NCI-H345 treated with DMSO at 0.1 percent for 48 hours (cell line): ENCODE measurements around the gene YDJC.
"Not testable (repeated sequence)": the region's sequence is repeated elsewhere in the genome, so short reads cannot be mapped to it uniquely, and the experiment has no call there.

Source experiments
- DNase-seq: peaks from one replicate; lab custom pipeline; 2025; ENCODE audit not compliant: unreplicated experiment; lab: John Stamatoyannopoulos, UW

Gene YDJC

DNA sequence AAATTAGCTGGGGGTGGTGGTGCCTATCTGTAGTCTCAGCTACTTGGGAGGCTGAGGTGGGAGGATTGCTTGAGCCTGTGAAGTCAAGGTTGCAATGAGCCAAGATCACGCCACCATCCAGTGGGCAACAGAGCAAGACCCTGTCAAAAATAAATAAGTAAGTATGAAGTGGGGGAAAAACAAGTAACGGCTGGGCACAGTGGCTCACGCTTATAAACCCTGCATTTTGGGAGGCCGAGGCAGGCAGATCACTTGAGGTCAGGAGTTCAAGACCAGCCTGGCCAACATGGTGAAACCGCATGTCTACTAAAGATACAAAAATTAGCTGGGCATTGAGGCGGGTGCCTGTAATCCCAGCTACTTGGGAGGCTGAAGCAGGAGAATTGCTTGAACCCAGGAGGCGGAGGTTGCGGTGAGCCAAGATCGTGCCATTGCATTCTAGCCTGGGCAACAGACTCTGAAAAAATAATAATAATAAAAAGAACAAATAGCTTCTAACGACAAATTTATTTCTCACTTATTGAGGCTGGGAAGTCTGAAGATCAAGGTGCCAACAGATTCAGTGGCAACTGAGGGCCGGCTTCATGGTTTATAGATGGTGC is 20.2 kb downstream of the YDJC start:
- not testable (repeated sequence) for DNase-seq

DNA sequence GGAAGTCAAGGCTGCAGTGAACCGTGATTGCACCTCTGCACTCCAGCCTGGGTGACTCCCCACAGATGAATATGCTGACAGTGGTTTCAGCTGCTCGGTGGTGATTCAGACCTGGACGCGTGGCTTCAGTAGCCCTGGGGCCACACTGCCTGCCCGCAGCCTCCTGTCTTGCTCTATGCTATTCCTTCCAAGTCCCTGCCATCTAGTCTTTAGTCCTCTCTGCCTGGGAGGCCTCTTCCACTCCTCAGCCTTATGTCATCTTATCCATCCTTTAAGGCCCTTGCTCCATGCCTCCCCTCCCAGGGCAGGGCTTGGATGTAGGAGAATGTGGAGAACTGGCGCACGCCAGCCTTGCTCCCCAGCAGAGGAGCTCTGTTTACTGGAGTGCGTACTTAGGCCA is 23.0 kb downstream of the YDJC start:
- DNase-seq: no peak

DNA sequence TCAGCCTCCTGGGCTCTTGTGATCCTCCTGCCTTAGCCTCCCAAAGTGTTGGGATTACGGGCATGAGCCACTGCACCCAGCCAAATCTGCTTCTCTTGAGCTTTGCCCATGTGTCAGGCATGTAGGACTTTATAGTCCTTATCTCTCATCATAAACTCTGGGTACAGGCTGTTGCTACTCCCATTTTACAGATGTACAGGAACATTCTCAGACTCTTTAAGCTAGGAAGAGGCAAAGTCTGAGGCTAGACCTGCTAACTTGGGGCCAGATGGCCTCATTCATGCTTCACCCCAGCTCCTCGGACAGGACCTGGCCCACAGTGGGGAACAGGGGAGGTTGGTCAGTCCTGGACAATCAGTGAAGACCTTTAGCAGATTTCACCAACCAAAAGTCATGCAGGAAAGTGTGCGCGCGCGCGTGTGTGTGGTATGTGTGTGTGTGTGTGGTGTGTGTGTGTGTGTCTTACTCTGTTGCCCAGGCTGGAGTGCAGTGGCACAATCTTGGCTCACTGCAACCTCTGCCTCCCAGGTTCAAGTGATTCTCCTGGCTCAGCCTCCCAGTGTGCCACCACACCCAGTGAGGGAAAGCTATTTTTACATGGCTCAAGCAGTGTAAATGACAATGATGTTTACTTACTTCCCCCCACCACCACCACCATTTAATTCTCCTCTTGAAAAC is 23.8 kb downstream of the YDJC start:
- no peak for DNase-seq

DNA sequence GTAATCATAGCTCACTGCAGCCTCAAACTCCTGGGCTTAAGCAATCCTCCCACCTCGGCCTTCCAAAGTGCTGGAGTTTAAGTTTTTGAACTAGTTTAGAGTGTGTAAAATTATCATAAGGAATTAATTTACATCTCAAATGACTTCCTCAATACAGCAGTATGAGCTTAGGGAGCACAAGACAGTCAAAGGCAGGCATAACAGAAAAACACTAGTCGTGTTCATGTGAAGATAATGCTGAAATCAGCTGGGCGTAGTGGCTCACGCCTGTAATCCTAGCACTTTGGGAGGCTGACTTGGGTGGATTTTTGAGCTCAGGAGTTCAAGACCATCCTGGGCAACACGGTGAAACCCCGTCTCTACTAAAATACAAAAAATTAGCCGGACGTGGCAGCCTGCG is 25.8 kb downstream of the YDJC start:
- DNase-seq: no peak

DNA sequence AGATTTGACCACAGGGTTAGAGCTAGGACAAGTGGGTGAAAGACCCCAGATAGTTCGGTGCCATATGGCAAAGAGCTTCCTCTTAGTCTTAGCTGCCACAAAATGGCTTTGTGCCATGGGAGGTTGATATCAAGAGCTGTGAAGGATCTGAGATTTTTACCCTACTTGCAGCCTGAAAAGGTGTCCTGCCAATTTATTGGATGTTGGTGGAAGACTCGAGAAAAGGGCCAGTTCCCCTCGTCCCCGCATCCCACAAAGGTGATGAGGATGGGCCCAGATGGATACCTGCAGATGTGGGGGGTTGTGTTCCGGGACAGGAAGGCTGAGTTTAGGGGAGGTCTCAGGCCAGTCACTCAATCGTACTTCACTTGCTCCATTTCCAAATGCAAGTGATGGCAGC is 27.2 kb downstream of the YDJC start:
- no peak for DNase-seq

DNA sequence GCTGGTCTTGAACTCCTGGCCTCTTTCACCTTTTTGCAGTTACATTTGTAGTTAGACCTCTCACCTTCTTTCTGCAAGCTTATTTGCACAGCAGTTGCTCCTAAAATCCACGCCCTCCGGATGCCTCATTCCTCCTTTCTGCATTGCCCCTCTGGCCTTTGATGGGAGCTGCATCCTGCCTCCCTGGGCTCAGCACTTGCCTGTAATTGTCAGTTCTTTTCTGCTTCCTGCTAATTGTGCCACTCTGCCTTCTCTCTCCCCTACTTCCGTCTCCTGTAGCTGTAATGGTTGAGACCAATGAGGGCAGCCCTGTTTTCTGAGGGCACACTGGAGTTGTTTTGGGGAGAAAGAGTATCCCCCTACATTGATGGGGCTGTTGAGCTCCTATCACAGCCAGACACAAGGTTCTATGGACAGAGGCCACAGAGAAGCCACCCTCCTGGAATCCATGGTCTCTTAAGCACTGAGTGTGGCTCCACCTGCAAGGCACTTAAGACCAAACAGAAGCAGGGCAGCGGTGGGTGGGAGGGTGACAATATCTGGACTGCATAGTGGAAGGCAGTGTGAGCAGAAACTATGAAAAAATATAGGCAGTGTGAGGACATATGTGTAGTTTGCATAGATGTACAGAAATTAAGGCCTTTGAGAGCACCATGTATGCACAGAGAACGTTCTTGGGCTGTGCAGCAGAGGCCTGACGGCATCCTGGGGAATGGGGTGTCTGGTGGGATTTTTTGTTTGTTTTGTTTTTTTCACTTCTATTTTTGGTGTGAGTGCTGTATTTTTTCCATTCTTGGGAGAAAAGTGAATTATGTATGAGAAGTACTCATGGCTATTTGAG is 30.5 kb downstream of the YDJC start:
- DNase-seq: no peak

DNA sequence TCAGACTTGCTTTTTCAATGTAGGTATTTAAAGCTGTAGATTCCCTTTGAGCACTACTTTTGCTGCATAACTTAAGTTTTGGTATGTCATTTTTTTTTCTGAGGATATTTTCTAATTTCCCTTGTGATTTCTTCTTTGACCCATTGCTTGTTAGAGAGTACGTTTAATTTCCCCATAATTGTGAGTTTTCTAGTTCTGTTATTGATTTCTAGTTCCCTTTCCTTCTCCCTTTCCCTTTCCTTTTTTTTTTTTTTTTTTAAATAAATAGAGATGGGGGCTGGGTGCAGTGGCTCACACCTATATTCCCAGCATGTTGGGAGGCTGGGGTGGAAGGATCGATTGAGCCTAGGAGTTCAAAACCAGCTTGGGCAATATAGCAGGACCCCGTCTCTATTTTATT is 31.5 kb downstream of the YDJC start:
- no peak for DNase-seq

DNA sequence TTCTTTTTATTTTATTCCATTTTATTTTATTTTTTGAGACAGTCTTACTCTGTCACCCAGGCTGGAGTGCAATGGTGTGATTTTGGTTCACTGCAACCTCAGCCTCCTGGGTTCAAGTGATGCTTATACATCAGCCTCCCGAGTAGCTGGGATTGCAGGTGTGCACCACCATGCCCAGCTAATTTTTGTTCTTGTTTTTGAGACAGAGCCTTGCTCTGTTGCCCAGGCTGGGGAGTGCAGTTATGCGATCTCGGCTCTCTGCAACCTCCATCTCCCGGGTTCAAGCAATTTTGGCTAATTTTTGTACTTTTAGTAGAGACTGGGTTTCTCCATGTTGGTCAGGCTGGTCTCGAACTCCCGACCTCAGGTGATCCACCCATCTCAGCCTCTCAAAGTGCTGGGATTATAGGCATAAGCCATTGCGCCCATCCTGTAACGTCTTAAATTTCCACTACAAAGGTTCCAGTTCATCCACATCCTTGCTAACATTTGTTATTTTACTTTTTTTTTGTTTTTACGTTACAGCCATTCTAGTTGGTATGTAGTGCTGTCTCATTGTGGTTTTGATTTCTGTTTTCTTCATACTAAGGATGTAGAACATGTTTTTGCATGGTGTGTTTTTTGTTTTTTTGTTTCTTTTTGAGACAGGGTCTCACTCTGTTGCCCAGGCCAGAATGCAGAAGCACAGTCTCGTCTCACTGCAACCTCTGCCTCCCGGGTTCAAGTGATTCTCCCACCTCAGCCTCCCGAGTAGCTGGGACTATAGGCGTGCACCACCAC is 33.3 kb downstream of the YDJC start:
- DNase-seq: not testable (repeated sequence)

DNA sequence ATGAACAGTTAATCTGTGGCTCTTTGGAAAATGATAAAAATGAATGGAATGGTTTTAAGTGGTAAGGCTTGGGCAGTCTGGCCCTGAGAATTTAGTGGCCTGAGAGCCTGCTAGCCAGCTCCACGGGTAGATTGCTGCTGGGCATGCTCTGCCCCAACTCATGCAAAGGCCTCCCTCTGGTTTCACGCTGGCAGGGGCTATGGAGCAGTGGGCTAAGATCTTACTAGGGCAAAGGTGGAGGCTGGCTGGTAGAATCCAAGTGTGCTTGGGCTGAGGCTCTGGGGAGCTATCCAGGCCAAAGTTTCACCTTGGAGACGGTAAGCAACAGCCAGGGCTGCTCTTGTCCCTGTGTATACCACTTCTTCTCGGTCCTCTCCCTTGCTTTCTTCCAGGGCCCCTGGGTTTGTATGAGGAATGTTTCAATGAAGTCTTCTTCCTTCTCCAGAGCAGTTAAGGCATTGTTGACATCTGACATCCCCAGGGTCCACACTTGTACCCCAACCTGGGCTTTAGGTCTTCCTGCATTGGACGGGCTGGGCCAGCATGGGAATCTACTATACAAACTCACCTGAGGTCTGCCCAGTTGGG is 34.9 kb downstream of the YDJC start:
- DNase-seq: no peak

DNA sequence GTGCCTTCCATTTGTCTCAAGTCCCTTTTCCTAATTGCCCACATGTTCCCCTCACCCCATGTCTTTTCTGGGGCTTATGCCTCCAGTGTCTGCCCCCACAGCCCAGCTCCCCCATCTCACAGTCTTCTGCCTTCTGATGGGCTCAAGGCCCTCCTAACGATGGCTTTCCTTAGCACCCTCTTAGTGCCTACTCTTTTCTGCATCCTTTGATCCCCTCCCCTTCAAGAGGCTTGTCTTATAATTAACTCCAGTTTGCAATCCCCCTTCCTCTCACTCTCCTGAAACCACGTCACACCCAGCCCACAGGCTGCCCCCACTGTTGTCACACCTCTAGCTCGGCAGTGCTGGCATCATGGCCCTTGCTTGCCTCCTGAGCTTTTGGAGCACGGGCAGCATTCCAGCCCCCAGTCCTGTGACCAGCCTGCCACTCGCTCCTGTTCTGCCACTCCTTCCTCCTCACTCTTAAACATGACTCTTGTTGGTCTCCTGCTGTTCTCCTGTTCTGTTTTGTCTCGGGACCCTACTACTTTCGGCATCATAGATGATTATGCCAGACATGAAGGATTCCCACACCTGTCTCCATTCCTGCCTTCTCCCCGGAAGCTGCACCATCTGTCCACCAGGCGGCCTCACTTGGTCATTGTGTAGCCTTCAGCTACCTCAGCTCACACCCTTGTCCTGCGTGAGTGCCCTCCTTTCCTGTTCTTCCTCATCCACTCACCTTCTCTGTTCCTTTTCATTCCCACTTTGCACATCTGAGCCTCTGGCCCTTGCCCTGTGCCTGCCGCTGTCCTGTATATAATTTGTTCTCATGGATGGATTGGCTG is 36.2 kb downstream of the YDJC start:
- no peak for DNase-seq

DNA sequence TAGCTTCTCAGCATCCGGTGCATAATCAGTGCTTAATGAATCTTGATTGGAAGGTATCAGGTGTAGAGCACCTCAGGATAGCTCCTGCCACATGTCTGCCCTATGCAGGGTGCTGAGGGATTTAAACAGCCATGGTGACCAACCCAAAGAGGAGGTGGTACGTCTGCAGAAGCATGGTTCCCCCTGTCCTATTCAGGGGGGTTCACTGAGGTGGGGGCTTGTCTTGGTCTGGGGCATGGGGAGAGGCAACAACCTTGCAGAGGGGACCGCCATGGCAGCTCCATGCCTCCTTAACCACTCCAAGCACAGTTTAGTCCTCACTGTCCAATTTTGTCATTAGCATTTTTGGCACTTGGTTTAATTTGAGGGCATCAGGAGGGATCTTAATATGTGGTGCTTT is 37.4 kb downstream of the YDJC start:
- no peak for DNase-seq

DNA sequence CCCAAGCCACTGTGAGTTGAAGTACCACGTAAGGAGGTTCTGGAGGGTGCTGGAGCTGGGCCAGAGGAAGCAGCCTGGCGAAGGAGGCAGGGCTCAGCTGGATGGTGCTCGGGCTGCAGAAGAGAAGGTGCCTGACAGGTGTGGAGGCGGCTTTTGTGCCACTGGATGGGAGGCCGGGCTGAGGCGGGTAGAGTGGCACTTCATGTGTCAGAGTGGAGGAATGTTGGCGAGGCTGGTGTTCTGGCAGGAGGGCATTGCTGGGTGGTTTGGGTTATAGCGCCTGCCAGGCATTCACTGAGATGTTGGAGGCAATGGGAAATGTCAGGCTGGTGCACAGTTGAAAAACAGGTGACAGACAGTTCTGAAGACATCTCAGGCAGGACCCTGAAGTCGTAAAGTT is 38.1 kb downstream of the YDJC start:
- no peak for DNase-seq

DNA sequence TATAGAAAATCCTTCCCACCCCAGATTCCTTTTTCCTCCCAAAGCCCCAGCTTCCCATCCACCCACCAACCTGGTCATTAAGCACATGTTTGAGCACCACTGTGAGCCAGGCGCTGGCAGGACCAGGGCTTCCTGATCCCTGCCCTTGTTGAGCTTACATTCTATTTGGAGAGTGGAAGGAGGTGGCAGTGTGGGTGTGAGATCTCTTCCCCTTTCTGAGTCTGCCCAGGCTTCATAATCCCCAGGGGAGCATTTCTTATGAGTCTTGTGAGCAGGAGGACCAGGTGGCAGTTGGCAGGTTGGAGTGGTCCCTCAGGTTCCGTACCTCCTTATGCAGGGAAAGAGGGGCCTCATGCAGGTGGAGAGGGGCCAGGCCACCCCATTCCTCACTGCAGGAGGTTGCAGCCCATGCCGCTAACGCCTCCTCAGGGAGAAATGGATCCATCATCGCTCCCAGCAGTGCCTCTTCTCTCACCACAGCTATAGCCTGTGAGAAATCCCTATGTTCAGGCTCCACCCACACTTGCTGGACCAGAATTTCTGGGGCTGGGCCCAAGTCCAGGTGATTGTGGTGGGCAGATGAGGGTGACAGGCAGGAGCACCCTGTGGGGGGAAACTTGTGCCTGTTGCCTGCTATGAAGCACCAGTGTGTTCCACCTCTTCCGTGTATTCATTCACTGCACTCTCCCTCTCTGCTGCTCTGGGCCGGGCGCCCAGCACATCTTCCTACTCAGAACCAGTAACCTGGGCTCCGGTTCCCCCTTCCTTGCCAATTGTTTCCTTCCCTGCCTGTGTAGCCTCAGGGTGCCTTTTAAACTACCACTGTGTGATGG is 38.8 kb downstream of the YDJC start:
- DNase-seq: no peak

DNA sequence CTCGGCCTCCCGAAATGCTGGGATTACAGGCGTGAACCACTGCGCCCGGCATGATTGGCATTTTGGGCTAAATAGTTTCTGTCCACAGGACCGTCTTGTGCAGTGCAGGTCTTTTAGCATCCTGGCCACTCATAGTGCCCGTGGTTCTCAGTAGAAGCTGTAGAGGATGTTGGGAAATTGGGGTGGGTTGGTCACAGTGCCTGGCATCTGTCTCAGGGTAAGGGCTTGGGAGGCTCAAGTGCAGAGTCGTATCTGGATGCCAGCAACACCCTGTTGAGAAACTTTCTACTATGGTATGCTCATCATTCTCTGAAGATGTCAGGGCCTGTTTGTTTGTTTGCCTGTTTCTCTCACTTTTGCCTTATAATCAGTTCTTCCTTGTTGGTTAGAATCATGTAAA is 40.4 kb downstream of the YDJC start:
- DNase-seq: no peak

DNA sequence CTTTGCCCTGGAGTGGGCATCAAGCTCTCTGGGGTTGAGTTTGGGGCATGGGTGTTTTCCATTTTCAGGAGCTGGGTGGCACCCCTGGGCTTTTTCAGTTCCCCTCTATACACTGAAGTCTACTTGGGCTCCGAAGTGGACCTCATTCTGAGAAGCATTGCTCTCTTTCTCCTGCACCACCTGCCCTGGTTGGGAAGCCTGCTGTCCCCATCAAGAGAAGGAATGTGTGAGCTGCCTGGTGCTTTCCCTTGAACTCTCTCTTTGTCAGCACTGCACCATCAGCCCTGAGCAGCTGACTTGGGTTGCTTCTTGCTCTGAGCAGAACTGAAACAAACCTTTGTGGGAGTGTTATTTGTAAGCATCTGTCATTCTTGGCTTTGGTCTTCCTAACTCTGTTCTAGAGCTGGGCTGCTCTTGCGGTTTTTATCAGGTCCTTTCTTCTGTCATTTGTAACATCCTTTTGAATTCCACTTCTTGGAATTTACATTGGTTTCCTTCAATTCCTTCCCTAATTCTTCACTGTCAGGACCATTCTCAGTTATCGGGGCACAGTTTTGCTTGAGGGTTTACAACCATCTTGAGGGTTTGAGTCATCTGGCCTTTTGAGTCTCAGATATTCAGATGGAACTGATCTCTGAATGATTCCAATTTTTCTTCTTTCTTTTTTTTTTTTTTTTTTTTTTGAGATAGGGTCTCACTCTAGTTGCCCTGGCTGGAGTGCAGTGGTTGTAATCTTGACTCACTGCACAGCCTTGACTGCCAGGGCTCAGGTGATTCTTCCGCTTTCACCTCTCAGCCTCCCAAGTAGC is 41.8 kb downstream of the YDJC start:
- no peak for DNase-seq

DNA sequence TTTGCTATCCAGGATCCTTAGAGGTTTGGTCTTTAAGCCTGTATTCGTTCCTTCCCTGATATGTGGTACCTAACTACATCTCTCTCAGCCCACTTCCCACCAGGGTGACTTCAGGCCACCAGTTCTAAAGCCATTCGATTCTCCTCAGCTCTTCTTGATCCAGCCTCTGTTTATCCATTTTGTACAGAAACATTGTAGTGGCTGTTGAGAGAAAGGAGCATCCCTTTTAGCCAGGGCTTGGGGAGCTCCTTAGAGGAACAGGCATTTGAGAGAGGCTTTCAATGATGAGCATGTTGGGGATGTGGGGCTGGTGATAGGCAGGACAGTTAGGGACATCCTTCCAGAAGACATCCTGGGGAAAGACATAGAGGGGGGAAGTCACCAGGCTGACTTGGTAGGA is 44.4 kb downstream of the YDJC start:
- no peak for DNase-seq

DNA sequence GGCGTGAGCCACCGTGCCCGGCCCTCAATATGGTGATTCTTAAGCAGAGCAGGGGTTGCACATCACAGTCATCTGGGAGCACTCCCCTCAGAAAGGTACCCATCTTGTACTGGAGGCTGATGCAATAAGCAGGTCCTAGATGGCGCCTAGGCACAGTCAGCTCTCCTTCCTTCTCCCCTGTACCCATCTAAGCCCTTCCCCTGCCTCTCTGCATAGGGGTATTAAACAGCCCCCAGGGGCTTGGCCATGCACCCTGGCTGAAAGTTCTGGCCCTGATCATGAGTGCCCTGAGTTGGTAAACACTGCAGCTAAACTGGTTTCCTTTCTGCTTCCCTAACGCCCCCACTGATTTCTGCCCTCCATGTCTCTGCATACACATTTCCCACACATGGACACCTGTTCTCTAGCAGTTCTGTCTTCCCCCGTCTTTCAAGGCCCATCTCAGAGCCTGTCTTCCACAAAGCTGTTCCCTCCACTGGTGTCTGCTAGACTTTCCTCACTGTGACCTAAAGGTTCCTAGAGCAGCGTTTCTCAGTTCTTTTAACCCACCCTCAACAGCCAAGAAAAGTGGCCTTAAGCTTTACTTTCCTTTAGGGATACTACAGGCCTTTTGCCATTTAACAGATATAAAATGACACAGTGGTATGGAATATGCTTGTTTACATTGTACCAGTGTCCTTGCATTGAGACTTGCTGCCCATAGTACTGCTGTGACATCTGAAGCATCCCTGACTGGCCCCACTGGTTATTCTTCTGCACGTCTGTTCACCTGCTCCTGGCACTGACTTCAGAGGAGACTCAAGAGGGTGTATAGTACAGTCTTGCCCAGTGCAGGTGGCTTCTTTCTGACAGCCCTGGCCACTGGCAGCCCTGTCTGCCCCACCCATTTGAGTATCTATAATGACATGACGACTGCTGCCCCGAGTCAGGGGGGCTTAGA is 46.8 kb downstream of the YDJC start:
- no peak for DNase-seq
